Heart right ventricle (tissue), 16 donors: Measurements from ENCODE around the gene IGF1R. TPM values are rescaled to one million over a fixed set of nuclear protein-coding genes. Genes with fewer than 3 reads are reported as not detected.

Experiments used
- ATAC-seq, 8 donors: fragments of 200-7000 bp; cut with Tn5 transposase; one replicate each; pipeline ENCODE4 v1.9.1; 2020; ENCODE audit warnings: mild to moderate bottlenecking in 8 of 8, moderate library complexity in 8 of 8, moderate number of reproducible peaks in 1 of 8
- DNase-seq, 2 donors: peaks; one replicate each; pipeline ENCODE4 v3.0.0-alpha.2; 2020
- H3K27ac ChIP-seq, 10 donors: fragments of 200-600 bp; sonication (generic) in 2 of 10; one replicate each; pipeline versions ENCODE4 v1.5.0 to v1.8.0; 2020 to 2022; ENCODE audit warnings: mild to moderate bottlenecking in 3 of 10
- H3K27me3 ChIP-seq, 7 donors: fragments of 200-600 bp; one replicate each; pipeline ENCODE4 v1.8.0; 2021 to 2022; ENCODE audit warnings: mild to moderate bottlenecking in 2 of 7
- H3K36me3 ChIP-seq, 9 donors: fragments of 200-600 bp; sonication (generic) in 1 of 9; one replicate each; pipeline versions ENCODE4 v1.5.0 to v1.8.0; 2020 to 2022; ENCODE audit warnings: mild to moderate bottlenecking in 2 of 9
- H3K4me1 ChIP-seq, 9 donors: fragments of 200-600 bp; sonication (generic) in 1 of 9; one replicate each; pipeline versions ENCODE4 v1.5.0 to v1.8.0; 2020 to 2022; ENCODE audit warnings: mild to moderate bottlenecking in 4 of 9
- H3K4me3 ChIP-seq, 10 donors: fragments of 200-600 bp; sonication (generic) in 2 of 10; one replicate each; pipeline versions ENCODE4 v1.5.0 to v1.8.0; 2020 to 2022; ENCODE audit warnings: mild to moderate bottlenecking in 7 of 10, moderate library complexity in 2 of 10
- H3K9me3 ChIP-seq, 11 donors: fragments of 200-600 bp in 10 of 11; sonication (generic) in 2 of 11; one replicate each; pipeline versions ENCODE4 v1.5.0 to v1.8.0; 2013 to 2022; ENCODE audit warnings: mild to moderate bottlenecking in 2 of 11, control low read depth in 1 of 11, moderate library complexity in 1 of 11
- WGBS, 2 donors: extraction: QIAGEN DNeasy Blood & Tissue Kit; methylation state at CpG; one replicate each; pipeline ENCODE4 v1.1.7; 2013; ENCODE audit warnings: inconsistent platforms in 1 of 2; 5-methylcytosine and 5-hydroxymethylcytosine counted together
- intact Hi-C, 10 donors: fragments of 100-400 bp; cut with DNase I; formaldehyde crosslinking; loops; one replicate each; pipeline versions ENCODE4 v1.11.1 to v1.14.2; 2022
- polyA plus RNA-seq, 2 donors: library from polyadenylated mRNA; stranded (reverse); fragments of 200-250 nt; gene quantifications; one replicate each; pipeline ENCODE4 v1.2.3, GENCODE V29; 2013
- total RNA-seq, 10 donors: library from RNA; stranded (reverse); fragmentation: NEBNext Ultra II Directional in 3 of 10; extraction: Animal tissue kit (Norgen Biotek cat#: 25700) in 3 of 10; gene quantifications; one replicate each; pipeline versions ENCODE4 v1.2.1 to v1.2.4, GENCODE V29; 2021 to 2023
- TF ChIP-seq, protein P1 (sequence below), 9 donors: fragments of 200-600 bp; sonication (generic) in 2 of 9; IDR thresholded peaks; one replicate each; pipeline versions ENCODE4 v1.5.0 to v1.8.0; 2021 to 2022; ENCODE audit warnings: antibody characterized with exemption in 9 of 9, mild to moderate bottlenecking in 5 of 9, moderate library complexity in 1 of 9
- donor health status: Arrhythmogenic right ventricular cardiomyopathy.
- donor health status: ischemic (EF 13 %, LVEDD 7.1; RV severe dilation, severe dysfunction).
- donor health status: healthy with polysubstance abuse.
- donor health status: DM: no; HTN: yes; CAD: no.
- donor health status: DM: no; HTN: no; CAD: no.
- donor health status: ischemic (EF 25% LVEDD 6.9; RV normal size, moderate dysfunction).
- donor health status: ischemic (EF 25% LVEDD 5.7; RV mildly dilated, moderate dysfunction).
- donor health status: healthy.
- donor health status: DM: yes; HTN: yes; CAD: no.
- donor health status: Ischemic cardiomyopathy.
- donor health status: ischemic (EF 35%, LVEDD 5.7; RV mildly dilated, moderate dysfunction).
- donor health status: nonischemic (EF 11% LVEDD 7.7; RV severe dilation, severe dysfunction).
- donor health status: DM: yes; HTN: yes; CAD: no.
- donor health status: PGD.
- donor health status: ischemic (EF 29% LVEDD 5.4; RV normal size, mild dysfunction).
- donor health status: nonischemic (EF 23%, LVEDD 6.1; RV moderate dilation, normal function).

IGF1R gene
- total and polyA plus RNA-seq, 12 donors, result 3.4 to 88.2 (median 45.9) TPM

DNA sequence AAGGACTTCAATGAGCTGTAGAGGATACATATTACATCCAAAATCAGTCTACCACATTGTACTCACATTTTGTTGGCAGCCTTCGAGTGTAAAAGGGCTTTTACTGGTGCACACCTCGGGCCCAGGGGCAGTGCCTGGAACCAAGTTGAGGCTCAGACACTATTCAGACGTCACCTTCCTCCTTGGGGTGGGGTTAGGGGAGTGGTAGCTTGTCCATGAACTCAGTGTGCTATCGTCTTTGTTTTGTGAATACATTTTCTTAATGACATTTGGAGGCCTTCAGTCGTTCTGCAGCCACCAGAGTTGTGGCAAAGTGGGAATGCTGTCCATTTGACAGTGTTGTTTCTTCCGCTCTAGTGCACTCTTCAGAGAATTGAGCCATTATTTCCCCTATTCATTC lies 245.1 kb downstream of the IGF1R start:
- Histone ChIP-seq H3K9me3 (no peaks in the 10 kb centered on the region), H3K27ac (no peak overlapping the region), H3K36me3 (peaks cover 0 to 56% (median 5%) of the 10 kb centered on the region in 9 donors), H3K27me3 (no peaks in the 10 kb centered on the region), H3K4me1 (peaks cover 0 to 46% (median 8%) of the 10 kb centered on the region in 9 donors), H3K4me3 (no peak overlapping the region)
- TF ChIP-seq, protein P1, sequence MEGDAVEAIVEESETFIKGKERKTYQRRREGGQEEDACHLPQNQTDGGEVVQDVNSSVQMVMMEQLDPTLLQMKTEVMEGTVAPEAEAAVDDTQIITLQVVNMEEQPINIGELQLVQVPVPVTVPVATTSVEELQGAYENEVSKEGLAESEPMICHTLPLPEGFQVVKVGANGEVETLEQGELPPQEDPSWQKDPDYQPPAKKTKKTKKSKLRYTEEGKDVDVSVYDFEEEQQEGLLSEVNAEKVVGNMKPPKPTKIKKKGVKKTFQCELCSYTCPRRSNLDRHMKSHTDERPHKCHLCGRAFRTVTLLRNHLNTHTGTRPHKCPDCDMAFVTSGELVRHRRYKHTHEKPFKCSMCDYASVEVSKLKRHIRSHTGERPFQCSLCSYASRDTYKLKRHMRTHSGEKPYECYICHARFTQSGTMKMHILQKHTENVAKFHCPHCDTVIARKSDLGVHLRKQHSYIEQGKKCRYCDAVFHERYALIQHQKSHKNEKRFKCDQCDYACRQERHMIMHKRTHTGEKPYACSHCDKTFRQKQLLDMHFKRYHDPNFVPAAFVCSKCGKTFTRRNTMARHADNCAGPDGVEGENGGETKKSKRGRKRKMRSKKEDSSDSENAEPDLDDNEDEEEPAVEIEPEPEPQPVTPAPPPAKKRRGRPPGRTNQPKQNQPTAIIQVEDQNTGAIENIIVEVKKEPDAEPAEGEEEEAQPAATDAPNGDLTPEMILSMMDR (IDR thresholded peaks at IDR 0.05), result no peak
- 76 to 85% methylated on average over 6 of the region's 6 CpGs for WGBS, 2 donors
- intact Hi-C loops, result no loop called here
- no peak for DNase-seq
- no peak for ATAC-seq

DNA sequence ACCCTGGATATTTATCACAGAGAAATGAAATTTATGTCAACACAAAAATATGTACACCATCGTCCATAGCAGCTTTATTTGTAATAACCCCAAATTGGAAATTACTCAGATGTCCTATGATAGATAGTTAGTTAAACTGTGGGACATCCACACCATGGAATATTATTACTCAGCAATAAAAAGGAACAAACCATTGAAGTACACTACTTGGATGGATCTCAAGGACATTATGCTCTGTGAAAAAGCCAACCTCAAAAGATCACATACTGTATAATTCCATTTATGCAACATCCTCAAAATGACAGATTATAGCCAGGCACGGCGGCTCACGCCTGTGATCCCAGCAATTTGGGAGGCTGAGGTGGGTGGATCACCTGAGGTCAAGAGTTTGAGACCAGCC lies 246.0 kb downstream of the IGF1R start:
- WGBS, 2 donors, result 90 to 93% methylated on average over 4 of the region's 4 CpGs
- Histone ChIP-seq H3K27me3 (no peaks in the 10 kb centered on the region), H3K27ac (no peak overlapping the region), H3K4me3 (no peak overlapping the region), H3K9me3 (no peaks in the 10 kb centered on the region), H3K36me3 (peaks cover 0 to 61% (median 5%) of the 10 kb centered on the region in 9 donors), H3K4me1 (peaks cover 0 to 44% (median 5%) of the 10 kb centered on the region in 9 donors)
- ATAC-seq, result no peak
- TF ChIP-seq, protein P1 (IDR thresholded peaks at IDR 0.05), result no peak
- DNase-seq, result no peak
- intact Hi-C loops, result no loop called here

DNA sequence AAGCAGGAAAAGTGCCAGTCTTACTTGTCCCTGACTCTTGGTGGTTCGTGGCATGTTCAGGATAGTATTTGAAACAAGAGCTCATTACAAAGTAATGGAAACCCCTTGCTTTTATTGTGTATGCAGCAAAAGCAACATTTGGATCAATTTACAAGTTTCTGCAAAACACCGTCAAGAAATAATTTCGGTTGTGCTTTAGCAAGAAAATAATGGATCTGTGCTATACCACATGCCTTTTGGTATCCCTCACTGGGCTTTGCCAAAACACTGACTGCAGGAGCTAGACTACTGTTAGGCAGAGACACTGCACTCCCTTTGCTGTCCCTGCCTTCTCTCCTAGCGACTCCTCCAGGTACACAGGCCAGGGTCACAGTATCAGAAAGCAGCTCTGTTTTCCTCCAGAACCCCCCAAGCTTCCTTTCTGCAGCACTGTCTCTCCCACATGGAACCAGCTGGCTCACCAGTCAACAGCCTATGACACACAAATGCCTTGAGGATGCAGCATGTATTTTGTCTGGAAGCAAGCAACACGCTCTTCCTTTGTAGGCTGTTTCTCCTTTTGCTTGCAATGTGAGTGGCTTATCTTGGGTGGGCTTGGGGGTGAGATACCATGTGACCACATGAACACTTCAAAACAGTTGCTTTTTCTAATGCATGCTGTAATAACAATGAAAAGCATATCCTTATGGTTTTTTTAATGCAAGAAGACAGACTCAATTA lies 247.8 kb downstream of the IGF1R start:
- H3K27me3 ChIP-seq, result no peaks in the 10 kb centered on the region
- intact Hi-C loops, result no loop called here
- peaks cover 0 to 35% (median 13%) of the 10 kb centered on the region in 9 donors for H3K4me1 ChIP-seq
- no peak overlapping the region for H3K4me3 ChIP-seq
- H3K27ac ChIP-seq, result peak overlapping the region in 5 of 10 donors; percentile 31 to 66 (median 35)
- DNase-seq (no peak), ATAC-seq (peak in 5 of 8 donors; percentile 14 to 36 (median 23))
- TF ChIP-seq, protein P1 (IDR thresholded peaks at IDR 0.05), result no peak
- peaks cover 0 to 78% (median 5%) of the 10 kb centered on the region in 9 donors for H3K36me3 ChIP-seq
- H3K9me3 ChIP-seq, result no peaks in the 10 kb centered on the region
- 80 to 88% methylated on average over 5 of the region's 5 CpGs for WGBS, 2 donors

DNA sequence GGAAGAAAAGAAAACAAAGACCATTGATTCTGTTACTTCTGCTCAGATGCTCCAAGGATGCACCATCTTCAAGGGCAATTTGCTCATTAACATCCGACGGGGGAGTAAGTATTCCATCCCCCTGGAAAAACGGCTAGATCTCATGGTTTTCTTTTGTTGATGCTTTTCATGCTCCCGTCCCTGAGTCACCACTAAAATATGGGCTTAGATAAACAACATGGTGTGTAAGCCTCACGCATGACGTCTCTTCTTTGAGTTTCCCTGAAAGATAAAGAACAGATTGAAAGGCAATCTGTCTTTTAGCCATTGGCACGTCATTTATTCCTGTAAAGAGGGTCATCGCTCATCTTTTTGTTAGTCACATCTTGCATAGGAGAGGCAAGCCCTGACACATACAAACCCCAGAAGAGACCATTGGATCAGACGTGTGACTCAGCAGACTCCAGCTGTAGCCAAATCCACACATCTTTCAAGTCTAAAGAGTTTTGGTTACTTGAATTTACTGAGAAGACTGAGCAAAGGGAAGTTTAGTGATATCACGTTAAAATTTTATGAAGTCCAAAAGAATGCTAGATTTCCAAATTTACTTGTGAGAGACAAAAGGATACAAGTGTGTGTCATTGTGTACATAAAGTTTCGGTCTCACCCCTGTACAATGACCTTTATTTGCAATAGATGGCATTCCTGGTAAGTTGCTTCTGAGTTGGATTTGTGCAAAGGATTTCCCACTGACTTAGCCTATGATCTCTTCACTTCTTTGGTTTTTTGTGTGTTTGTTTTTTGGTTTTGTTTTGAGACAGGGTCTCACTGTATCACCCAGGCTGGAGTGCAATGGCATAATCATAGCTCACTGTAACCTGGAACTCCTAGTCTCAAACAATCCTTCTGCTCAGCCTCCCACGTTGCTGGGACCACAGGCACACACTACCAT lies 248.7 kb downstream of the IGF1R start:
- Histone ChIP-seq H3K4me3 (no peak overlapping the region), H3K9me3 (no peaks in the 10 kb centered on the region), H3K4me1 (peaks cover 0 to 35% (median 13%) of the 10 kb centered on the region in 9 donors), H3K27ac (peak overlapping the region in 7 of 10 donors; percentile 31 to 74 (median 35)), H3K36me3 (peaks cover 0 to 75% (median 0%) of the 10 kb centered on the region in 9 donors), H3K27me3 (no peaks in the 10 kb centered on the region)
- WGBS, 2 donors, result 65 to 80% methylated on average over 12 of the region's 12 CpGs
- TF ChIP-seq, protein P1 (IDR thresholded peaks at IDR 0.05), result no peak
- intact Hi-C loops, result no loop called here
- ATAC-seq, result peak; percentile 48 to 95 (median 58)
- no peak for DNase-seq
